Hematopoietic multipotent progenitor cell treated with erythropoietin and hydrocortisone succinate and interleukin-3 and kit ligand, for 4 days (in vitro differentiated cells): ENCODE measurements around the gene PTPRE.

ENCODE experiments used
- DNase-seq: peaks from one replicate; pipeline ENCODE4 v3.0.0-alpha.2; 2015

Gene PTPRE

DNA sequence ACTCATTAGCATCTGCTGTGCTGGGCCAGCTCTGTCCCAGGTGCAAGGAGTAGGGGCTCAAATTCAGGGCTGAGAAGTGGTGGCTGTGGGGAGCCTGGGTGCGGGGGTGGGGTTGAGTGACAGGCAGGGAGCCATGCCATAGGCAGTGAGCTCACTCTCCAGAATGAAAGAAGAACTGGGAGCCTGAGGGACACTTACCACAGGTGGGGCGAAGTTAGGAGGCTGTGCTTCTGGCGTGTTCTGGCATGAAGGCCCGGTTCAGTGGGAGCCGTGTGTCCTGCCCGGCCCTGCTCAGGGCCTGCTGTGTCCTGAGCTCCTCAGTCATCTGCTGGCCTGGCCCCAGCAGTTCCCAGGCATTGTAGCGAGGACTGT is 156.8 kb downstream of the PTPRE start:
- DNase-seq, result peak; percentile 21

DNA sequence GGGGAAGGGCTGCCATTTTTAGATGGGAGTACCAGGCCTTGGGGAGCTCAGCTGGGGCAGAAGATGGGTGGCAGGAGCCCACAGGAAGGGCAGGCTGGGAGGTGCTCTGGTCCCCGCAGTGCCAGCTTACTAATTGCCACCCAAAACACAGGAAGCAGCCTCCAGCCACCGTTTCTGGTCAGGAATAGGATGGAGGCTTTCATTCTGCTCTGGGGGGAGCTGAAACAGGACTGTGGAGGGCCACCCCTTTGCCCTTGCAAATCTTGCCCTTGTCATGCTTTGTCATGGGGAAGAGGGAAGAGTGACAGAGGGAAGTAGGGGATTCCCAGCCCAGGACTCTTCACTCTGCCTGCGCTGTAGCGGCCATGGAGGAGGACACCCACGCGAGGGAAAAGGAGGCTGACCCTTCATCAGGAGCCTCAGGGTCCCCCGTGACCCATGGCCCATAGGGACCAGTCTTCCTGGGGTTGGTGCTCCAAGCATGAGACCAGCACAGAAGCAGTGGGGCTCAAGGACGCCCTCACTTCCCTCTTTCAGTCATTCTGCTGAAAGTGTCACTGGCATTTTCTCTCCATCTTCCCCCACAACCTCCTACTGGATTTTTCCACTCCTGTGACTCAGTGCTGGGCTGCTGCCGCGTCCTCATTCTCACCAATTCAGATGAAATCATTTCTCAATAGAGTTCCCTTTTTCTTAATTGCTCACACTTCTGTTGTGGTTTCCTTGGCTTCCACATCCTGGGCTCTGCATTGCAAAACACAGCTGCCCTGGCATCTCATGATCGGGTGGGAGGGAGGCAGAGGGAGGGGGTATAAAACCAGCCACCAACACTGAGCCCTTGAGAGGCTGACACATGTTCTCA is 157.4 kb downstream of the PTPRE start:
- peak; percentile 92 for DNase-seq

DNA sequence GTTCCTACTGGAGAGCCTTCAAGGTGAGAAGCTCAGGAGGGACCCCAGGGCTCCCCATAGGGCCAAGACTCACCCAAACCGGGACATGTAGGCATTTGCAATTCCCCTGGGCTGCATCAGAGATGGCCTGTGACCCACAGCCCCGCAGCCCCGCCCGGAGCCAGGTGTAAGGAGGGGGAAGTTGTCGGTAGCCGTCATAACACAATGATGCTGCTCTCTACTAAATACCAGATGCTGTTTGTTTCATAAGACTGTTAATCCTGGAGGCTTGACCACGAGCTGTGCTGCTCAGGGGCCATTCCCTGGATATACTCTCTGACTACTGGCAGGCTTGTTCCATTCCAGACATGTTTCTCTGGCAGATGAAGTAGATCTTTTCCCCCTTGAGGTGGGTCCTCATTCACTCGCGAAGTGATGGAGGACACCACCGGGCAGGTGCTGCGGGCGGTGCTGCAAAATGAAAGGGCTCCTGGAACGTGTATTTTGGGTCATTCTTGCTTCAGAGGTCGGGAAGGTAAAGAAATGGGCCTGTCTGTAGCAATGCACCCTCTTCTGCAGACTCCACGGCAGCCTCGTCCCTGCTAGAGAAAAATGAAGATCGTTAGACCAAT is 158.2 kb downstream of the PTPRE start:
- DNase-seq, result no peak

DNA sequence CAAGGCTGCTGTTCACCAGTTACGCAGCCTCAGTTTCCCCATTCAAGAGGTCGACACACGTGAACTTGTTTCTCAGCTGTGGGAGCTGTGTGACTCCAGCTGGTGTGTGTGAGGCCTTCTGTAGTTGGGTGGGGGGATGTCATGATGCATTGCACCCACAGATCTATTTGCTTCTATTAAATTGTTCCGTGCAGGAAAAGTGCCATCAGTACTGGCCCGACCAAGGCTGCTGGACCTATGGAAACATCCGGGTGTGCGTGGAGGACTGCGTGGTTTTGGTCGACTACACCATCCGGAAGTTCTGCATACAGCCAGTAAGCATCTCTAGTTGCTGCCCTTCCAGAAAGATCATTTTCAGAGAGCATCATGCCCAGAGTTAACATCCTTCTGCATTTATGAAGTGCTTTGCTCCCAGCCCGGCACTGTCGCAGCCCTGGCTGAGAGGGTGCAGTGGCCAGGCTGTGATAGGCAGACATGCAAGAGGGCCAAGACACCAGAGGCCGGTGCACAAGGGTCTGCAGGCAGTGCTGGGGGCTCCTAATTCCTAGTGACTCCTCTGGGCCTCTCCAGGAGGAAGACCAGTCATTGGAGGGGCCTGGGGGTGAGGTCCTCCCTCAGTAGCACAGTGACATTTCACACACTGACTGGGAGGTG is 159.1 kb downstream of the PTPRE start:
- no peak for DNase-seq

DNA sequence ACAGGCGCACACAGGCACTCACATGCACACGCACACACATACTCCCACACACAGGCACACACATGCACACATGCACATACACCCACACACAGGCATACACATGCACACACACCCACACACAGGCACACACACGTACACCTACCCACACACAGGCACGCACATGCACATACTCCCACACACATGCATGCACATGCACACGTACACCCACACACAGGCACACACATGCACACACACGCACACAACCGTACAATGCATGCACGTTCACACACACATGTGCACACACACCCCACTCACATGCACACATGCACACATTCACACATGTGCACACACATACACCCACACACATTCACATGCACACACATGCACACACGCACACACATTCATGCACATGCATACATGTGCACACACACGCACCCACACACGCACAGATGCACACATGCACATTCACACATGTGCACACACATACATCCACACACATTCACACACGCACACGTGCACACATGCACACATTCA is 160.0 kb downstream of the PTPRE start:
- DNase-seq, result no peak

DNA sequence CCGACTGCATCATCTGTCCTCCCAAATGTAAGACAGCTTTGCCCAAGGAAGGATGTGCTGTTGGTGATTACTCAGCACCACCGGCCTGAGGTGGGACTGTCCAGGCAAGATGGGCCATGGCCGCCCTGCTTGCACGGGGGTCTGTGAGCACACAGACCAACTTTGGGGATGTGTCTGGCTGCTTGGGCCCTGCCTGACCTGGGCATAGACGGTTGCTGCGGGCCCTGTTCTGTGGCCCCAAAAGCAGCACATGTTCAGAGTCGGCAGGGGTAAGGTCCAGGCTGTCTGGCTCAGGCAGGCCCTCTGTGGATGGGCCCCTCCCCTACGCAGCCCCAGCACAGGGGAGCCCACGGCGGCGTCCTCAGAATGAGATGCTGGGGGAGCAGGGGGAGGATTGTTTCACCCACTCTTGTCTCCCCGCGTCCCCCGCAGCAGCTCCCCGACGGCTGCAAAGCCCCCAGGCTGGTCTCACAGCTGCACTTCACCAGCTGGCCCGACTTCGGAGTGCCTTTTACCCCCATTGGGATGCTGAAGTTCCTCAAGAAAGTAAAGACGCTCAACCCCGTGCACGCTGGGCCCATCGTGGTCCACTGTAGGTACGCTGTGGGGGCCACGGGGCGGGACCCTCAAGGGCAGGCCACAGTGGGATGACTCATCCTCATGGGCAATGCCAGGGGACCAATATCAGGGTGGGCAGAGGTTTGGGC is 160.9 kb downstream of the PTPRE start:
- DNase-seq, result no peak

DNA sequence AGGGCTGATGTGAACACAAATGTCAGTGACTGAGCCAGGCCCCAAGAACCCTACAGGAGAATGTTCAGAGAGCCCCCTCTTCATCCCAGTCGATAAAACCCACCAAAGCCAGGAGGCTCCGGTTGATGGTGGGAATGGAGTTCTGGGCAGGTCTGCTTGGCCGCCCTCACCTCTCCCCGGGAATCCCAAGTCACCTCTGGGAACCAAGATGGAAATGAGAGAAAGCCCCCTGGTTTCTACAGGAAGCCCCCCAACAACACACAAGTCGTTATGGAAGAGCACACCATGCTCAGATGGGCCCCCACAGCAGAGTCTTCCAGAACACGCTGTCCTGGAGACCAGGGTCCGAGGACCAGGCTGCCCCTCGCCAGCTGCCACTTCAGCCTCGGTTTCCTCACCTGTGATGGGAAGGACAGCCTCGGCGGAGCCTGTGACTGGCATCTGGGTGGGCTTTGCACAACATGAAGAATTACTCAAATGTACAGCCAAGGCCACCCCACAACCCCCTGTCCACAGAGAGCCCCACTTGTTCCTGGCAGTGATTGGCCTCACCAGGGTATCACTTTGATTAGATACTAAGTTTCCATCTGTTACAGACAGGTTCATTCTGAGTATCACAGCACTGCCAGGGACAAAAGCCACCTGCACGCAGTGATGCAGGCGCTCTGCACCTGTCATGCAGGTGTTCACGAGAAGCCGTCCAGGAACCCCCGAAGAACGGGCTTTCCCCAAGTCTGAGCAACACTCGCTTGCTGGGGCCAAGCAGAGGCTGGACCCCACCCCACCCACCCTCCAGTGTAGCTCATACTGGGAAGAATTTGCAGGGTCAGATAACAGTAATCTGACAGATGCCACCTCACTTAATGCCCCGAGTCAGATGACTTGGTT is 161.7 kb downstream of the PTPRE start:
- DNase-seq, result no peak

DNA sequence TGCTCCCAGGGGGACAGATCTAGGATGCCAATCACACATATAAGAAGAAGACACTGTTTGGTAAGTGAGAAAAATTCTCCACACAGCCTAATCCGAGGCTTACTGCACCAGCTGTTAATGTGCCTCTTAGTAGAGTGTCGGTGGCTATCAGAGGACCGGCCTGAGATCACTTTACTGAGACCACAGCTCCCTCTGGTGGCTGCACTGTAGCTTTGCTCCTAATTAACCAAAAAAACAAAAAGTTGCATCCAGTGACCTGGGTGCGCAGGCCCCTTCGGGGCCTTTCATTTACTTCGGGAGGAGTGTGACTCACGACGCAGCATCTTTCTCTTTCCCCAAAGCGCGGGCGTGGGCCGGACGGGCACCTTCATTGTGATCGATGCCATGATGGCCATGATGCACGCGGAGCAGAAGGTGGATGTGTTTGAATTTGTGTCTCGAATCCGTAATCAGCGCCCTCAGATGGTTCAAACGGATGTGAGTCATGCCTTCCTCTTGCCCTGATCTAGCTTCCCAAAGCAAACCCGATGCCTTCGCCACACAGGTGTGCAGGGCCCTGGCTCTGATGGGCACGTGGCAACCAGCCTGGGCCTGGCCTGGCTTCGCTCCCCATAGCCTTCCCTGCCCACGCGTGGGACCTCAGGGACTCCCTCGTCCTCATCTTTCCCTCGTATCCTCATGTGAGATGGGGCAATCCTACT is 162.6 kb downstream of the PTPRE start:
- DNase-seq, result peak; percentile 92

DNA sequence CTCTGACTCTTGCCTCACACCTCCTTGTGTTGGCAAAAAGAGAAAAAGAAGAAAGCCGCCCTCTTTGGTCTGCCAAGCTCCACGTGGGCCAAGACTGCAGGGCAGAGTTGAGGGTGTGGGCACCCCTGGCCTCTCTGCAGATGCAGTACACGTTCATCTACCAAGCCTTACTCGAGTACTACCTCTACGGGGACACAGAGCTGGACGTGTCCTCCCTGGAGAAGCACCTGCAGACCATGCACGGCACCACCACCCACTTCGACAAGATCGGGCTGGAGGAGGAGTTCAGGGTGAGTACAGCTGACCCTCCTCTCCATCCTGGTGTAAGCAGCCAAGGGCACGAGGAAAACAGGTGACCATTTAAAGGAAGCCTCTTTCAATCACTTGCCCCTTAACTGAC is 163.3 kb downstream of the PTPRE start:
- no peak for DNase-seq

DNA sequence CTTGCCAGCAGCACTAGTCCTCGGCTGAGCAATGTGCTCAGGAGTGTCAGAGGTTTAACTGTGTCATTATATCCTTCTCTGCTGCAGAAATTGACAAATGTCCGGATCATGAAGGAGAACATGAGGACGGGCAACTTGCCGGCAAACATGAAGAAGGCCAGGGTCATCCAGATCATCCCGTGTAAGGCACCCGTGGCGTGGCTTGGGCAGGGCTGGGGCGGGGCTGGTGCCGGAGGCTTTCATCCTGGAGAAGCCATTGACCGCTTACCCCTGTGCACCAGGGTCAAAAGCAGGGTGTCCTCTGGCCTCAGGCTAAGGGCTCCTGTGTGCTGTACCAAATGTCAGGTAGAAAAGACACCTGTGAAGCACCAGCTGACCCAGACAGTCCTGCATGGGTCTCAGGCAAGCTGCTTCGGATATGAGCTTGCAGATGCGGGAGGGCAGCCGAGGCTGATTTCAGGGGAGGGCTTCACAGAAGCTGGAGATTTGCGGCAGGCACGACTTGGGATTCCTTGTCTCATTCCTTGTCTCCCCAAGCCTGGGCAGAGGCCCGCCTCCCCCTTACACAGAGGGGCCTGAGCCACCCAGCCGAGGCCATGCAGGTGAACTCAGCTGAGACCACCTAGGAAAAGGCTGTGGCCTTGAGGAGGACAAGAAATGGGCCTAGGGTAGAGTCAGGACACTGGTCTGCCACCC is 164.0 kb downstream of the PTPRE start:
- DNase-seq, result no peak

DNA sequence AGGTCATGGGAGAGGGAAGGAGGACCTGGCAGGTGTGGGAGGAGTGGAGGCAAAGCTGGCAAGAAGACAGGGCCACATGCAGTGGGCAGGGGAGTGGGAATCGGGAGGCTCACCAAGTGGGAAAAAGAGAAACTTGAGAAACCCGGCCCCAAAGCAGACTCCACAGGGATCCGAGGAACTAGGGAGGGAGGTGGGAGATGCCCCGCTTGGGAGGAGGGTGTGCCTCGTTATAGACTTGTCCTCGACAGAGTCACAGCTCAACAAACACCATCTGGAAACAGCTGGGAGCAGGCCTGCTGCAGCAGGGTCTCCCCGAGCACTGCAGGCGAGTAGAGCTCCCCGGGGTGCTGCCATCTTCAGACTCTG is 164.5 kb downstream of the PTPRE start:
- no peak for DNase-seq

DNA sequence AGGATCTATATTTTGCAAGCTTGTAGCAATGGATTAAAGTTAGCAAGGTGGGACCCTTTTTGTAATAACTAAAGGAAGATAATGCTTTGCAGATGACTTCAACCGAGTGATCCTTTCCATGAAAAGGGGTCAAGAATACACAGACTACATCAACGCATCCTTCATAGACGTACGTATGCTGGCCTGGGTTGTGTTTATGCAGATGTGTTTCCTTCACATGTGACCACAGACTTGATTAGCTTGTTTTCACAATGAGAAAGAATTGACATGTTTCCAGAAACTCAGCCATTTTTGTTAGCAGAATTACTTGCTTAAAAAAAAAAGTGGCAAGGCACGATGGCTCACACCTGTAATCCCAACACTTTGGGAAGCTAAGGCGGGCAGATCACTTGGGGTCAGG is 165.1 kb downstream of the PTPRE start:
- DNase-seq, result no peak

DNA sequence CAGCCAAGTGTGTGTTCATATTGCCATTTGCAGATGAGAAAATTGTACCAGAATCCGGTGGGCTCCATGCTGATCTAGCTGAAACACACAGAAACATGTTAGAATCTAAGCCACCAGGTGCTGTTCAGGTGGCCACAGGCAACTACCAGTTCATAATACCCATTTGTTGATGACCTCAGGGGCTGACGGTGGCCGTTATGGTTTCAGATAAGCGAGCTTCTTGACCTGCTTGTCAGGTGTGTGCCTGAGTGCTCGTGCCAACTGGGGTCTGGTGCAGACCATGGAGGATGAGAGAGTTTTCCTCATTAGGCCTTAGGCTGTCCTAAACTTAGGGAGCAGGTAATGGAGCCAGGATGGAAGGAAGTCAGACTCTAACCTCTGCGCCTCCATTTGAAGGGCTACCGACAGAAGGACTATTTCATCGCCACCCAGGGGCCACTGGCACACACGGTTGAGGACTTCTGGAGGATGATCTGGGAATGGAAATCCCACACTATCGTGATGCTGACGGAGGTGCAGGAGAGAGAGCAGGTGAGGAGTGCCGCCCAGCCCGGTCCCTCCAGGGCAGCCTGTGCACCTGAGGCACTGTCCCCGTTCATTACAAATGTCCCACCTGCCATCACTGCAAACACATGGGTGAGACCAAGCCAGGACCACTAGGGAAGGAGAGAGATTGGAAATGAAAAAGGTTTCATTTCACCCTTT is 166.2 kb downstream of the PTPRE start:
- DNase-seq, result no peak

DNA sequence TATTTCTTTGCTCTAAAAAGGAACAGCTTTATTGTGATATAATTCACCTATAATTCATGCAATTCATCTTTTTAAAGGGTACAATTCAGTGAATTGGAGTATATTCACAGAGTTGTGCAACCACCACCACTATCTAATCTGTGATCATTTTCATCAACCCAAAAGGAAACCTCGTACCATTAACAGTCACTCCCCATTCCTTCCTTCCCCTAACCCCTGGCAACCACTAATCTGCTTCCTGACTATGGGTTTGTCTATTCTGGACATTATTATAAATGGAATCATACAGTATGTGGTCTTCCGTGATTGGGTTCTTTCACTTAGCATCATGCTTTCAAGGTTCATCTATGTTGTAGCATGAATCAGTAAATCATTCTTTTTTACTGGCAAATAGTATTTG is 167.0 kb downstream of the PTPRE start:
- peak; percentile 69 for DNase-seq

DNA sequence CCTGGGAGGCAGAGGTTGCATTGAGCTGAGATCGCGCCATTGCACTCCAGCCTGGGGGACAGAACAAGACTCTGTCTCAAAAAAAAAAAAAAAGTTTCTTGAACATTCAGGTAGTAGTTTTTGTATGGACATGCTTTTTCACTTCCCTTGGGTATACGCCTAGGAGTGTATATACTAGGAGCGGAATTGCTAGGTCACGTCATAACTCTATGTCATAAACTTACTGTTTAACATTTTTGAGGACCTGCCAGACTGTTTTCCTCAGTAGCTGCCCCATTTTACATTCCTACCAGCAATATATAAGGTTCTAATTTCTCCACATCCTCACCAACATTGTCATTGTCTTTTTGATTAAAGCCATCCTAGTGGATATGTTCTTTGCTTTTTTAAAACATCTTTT is 167.7 kb downstream of the PTPRE start:
- no peak for DNase-seq

DNA sequence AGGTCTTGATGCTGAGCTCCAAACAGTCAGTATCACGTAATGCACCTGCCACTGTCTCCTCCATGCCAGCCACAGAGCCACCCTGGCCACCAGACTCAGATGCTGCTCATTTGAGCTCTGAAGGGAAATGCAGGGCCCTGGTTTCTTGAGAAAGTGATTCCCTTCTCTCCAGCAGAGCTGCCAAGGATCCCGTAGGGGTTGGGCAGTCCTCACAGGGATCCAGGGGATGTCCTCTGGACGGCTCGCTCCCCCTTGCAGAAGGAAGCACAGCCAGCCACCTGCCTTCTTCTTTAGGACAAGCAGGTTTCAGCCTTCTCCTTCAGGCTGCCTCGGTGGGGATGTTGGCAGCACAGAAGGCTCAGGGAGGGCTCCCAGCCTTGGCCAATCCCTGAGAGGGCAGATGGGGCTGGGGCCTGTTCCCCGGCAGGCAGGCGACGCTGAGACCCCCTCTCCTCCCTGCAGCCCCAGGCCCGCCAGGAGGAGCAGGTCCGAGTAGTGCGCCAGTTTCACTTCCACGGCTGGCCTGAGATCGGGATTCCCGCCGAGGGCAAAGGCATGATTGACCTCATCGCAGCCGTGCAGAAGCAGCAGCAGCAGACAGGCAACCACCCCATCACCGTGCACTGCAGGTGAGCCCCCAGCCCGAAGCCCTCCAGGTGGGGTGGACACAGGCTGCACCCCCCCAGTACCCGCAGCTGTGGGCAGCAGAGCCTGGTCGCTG is 170.4 kb downstream of the PTPRE start:
- DNase-seq, result no peak

DNA sequence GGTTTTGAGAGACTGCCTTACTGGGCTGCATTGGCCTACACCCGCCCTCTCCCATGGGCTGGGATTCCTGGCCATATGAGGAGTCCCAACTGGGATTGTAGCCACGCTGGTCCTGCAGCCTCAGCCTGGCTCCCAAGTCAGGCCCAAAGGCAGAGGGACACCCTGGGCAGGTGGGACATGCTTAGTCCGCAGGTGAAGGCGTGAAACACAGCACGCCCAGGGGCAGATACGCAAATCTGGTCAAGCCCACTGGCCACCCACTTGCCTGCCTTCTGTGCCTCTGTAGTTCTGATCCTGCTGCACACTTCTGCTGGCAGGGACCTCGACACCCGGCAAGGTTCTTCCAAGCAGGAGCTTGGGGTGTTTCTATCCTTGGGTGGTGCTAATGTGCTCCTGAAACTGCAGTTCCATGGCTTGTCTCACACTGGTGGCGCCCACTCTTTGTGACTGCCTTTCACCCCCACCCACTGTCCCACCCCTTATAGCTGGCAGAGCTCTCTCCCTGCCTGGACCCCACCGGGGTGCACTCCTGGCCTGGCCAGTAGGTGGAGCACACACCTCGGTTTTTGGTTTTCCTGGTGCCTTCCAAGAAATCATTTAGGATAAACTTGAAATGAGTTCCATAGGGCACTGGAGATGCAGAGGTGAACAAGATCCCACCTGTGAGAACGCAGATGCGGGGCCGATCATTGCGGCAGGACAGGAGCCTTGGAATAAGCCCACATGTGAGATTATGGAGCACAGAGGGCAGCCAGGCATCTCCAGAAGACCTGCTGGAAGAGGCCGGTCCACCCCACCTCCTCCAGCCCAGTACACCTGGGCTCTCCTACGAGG is 171.4 kb downstream of the PTPRE start:
- peak; percentile 57 for DNase-seq

DNA sequence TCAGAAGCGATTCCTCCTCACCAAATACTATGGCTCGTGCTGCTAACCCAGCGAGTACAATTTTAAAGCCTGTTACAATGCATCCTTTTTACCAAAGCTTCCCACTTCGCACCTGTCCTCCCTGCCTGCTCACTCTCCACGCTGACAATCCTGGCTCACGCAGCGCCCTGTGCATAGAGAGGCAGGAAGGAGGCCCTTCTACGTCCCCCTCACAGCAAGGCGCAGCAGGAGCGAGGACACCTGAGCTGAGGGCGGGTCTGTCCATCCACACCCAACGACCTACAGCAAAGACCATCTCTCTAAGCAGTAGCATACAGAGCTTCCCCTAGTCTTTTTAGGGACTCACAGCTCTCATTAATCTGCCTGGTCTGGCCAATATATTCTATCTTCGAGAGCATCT is 173.3 kb downstream of the PTPRE start:
- no peak for DNase-seq

DNA sequence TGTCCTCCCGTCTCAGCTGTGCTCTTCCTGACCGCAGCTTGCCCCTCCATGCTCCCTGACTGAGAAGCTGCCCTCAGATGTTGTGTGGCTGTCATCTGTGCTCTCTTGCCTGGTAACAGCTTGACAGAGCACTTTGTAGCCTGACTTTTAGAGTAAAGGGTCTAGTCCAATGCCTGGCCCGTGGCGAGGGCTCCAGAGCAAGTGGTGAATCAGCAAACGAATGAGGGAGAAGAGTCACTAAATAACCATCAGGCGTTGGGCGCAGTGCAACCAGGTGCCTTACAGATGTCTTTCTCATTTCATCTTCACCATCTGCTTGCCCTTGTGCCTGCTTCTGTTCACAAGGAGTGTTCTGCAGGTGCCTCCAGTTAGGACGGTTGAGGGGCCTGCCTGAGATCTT is 173.7 kb downstream of the PTPRE start:
- DNase-seq, result no peak
